HG02981 (cell line): ENCODE results near the gene LSAMP.

Source experiments
- ATAC-seq: cut with Tn5 transposase; IDR thresholded peaks from one replicate; pipeline ENCODE4 v1.9.1; 2021; ENCODE audit warnings: mild to moderate bottlenecking, moderate library complexity; ENCODE audit not compliant: unreplicated experiment

Gene LSAMP

GRCh38 chr3:116299646-116300081, 145.6 kb downstream of the LSAMP start:
- no peak for ATAC-seq

- ATAC-seq = no peak
Measured at GRCh38 chr3:116298151-116298550, 147.1 kb downstream of the LSAMP start.

GRCh38 chr3:116291141-116291540, 154.1 kb downstream of the LSAMP start:
- no peak for ATAC-seq

GRCh38 chr3:116288485-116288884, 156.8 kb downstream of the LSAMP start:
- ATAC-seq = no peak

- ATAC-seq = no peak
Measured at GRCh38 chr3:116285781-116286421, 159.4 kb downstream of the LSAMP start.

GRCh38 chr3:116281313-116282143, 163.8 kb downstream of the LSAMP start:
- peak; percentile 65 for ATAC-seq

GRCh38 chr3:116280130-116280740, 165.1 kb downstream of the LSAMP start:
- ATAC-seq = no peak

- ATAC-seq = no peak
Measured at GRCh38 chr3:116276675-116277074, 168.6 kb downstream of the LSAMP start.

GRCh38 chr3:116270056-116270455, 175.2 kb downstream of the LSAMP start:
- no peak for ATAC-seq

- ATAC-seq = no peak
Measured at GRCh38 chr3:116267116-116267515, 178.2 kb downstream of the LSAMP start.

- ATAC-seq = no peak
Measured at GRCh38 chr3:116265976-116266584, 179.2 kb downstream of the LSAMP start.

GRCh38 chr3:116265320-116265695, 180.0 kb downstream of the LSAMP start:
- ATAC-seq = no peak

- ATAC-seq = no peak
Measured at GRCh38 chr3:116264546-116265319, 180.6 kb downstream of the LSAMP start.

- ATAC-seq = no peak
Measured at GRCh38 chr3:116263842-116264545, 181.3 kb downstream of the LSAMP start.

GRCh38 chr3:116260491-116260890, 184.8 kb downstream of the LSAMP start:
- no peak for ATAC-seq

- no peak for ATAC-seq
Measured at GRCh38 chr3:116259984-116260383, 185.3 kb downstream of the LSAMP start.

- ATAC-seq = no peak
Measured at GRCh38 chr3:116256843-116257485, 188.3 kb downstream of the LSAMP start.

- no peak for ATAC-seq
Measured at GRCh38 chr3:116254541-116254940, 190.7 kb downstream of the LSAMP start.

GRCh38 chr3:116253511-116253910, 191.8 kb downstream of the LSAMP start:
- no peak for ATAC-seq

GRCh38 chr3:116247605-116248004, 197.7 kb downstream of the LSAMP start:
- ATAC-seq = no peak
